ENCODE results near the gene STK31.

DNA sequence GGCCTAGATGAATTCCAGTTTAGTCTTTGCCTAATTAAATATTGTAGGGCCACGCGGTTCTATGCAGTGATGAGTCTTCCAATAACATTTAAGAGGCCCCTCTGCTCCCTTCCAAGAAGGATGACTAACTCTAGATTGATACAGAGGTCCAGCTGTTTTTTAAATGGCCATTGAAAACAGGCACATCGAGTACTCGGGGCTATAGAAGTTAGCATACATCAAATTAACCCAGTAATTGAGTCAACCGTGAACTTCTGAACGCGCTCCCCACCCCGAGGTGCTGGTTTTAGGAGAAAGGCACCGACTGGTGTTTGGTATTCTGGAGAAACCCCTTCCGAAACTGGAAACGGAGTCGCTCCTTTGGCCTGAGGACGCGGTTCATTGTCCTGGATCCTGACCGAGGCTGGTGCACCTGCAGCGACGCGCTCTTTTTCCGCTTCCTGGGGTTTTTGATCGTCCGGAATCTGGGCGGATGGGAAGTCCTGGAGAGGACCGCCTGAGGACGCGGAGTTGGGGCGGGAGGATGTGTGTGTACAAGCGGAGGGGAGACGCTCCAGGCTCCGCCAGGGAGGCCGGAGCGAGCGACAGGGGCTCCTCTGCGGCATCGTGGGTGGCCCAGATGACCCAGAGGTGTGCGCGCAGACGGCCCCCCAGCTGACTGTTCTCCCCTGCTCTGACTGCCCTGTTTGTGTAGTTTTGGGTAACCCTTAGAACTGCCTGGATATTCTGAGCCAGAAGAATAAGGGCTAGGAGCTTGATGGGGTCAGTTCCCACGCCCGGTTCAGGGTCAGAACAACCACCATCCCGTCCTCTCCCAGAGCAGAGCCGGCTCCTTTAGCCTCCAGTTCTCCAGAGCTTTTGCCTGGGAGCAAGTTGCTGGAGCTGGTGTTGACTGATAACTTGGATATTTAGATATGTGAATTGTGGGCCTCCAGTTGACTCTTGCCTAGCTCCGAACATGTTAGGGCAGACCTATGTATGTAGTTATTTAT lies 29.3 kb upstream of the STK31 start:
- TF ChIP-seq POLR2A (IDR thresholded peaks at IDR 0.05; ENCODE audit: extremely low read depth, insufficient read length) = no peak
- TF ChIP-seq, protein P1, sequence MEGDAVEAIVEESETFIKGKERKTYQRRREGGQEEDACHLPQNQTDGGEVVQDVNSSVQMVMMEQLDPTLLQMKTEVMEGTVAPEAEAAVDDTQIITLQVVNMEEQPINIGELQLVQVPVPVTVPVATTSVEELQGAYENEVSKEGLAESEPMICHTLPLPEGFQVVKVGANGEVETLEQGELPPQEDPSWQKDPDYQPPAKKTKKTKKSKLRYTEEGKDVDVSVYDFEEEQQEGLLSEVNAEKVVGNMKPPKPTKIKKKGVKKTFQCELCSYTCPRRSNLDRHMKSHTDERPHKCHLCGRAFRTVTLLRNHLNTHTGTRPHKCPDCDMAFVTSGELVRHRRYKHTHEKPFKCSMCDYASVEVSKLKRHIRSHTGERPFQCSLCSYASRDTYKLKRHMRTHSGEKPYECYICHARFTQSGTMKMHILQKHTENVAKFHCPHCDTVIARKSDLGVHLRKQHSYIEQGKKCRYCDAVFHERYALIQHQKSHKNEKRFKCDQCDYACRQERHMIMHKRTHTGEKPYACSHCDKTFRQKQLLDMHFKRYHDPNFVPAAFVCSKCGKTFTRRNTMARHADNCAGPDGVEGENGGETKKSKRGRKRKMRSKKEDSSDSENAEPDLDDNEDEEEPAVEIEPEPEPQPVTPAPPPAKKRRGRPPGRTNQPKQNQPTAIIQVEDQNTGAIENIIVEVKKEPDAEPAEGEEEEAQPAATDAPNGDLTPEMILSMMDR (IDR thresholded peaks at IDR 0.05; ENCODE audit: low read depth, low read length) = no peak
- no peak for TF ChIP-seq MYC (IDR thresholded peaks at IDR 0.05; ENCODE audit: low read depth, low read length)
- TF ChIP-seq MAX (IDR thresholded peaks at IDR 0.05; ENCODE audit: low read depth, low read length) = no peak
